K562 (cell line): Measurements from ENCODE around the gene RNF115. TPM values are rescaled to one million over a fixed set of nuclear protein-coding genes. Genes with fewer than 3 reads are reported as not detected.

ENCODE experiments used
- ETV5 ChIP-seq: sonication (generic); formaldehyde crosslinking; IDR thresholded peaks from 2 replicates; pipeline ENCODE4 v1.4.0; 2020; ENCODE audit warnings: low read depth, mild to moderate bottlenecking, missing genetic modification reagents
- HMGN3 ChIP-seq: IDR thresholded peaks from 2 replicates; pipeline ENCODE4 v1.6.1; 2011; ENCODE audit warnings: borderline replicate concordance, low read depth, mild to moderate bottlenecking, mixed read lengths, low read length; ENCODE audit not compliant: insufficient read length; ENCODE audit errors: extremely low read depth
- NFRKB ChIP-seq: fragments of 450-650 bp; IDR thresholded peaks from 2 replicates; pipeline ENCODE4 v1.6.1; 2016; ENCODE audit warnings: low read depth
- TAF1 ChIP-seq: IDR thresholded peaks from 2 replicates; pipeline ENCODE4 v1.6.1; 2011; ENCODE audit warnings: mild to moderate bottlenecking, low read length, moderate library complexity; ENCODE audit not compliant: insufficient read depth, control insufficient read depth, severe bottlenecking; ENCODE audit errors: extremely low read depth
- ZNF639 ChIP-seq, 2 experiments: fragments of 200-800 bp in 1 of 2; sonication (Bioruptor generic) in 1 of 2; sonication (generic) in 1 of 2; formaldehyde crosslinking in 1 of 2; IDR thresholded peaks in 1 of 2; conservative IDR thresholded peaks in 1 of 2; 2 replicates each; pipeline versions ENCODE4 v1.5.0 to v1.6.1; 2016 to 2020; ENCODE audit warnings: missing compliant biosample characterization in 1 of 2, missing genetic modification characterization in 1 of 2, missing genetic modification reagents in 1 of 2
- polyA plus RNA-seq, 8 experiments: library from polyadenylated mRNA; depleted of rRNA in 4 of 8; stranded (reverse) in 5 of 8; unstranded in 3 of 8; fragments of >200 nt; fragmentation: Nextera tagmentation in 2 of 8; fragmentation: Illumina TruSeq in 1 of 8; extraction: Ambion mirVana in 2 of 8; extraction: Trizol in 1 of 8; gene quantifications; 2 replicates each; pipeline versions ENCODE4 v1.2.1 to v1.2.3, GENCODE V29; 2011 to 2014; ENCODE audit warnings: inconsistent platforms in 1 of 8, missing spikeins in 1 of 8
- total RNA-seq, 7 experiments: library from RNA; depleted of rRNA in 6 of 7; stranded (reverse); fragments of >200 nt in 6 of 7; fragmentation: Illumina TruSeq in 2 of 7; extraction: Trizol in 2 of 7; gene quantifications; 2 replicates each; pipeline versions ENCODE4 v1.2.1 to v1.2.3, GENCODE V29; 2011 to 2021; ENCODE audit warnings: low replicate concordance in 1 of 7
- TF ChIP-seq, protein P1 (sequence below): fragments of 450-650 bp; IDR thresholded peaks from 2 replicates; pipeline ENCODE4 v1.6.1; 2016; ENCODE audit warnings: low read depth
- TF ChIP-seq, protein P2 (sequence below): fragments of 250-450 bp; sonication (Bioruptor Pico); IDR thresholded peaks from 2 replicates; pipeline ENCODE4 v1.4.0; 2020; ENCODE audit warnings: borderline replicate concordance

The RNF115 gene
- total and polyA plus RNA-seq, 9 of the 15 experiments (the other 6 are each of a cell fraction or from before 2014, with no cell fraction given) = 1.9 to 14.3 (median 9.5) TPM

GRCh38 chr1:145843031-145843430, 19.1 kb upstream of the RNF115 start (continued):
- TF ChIP-seq, protein P1, sequence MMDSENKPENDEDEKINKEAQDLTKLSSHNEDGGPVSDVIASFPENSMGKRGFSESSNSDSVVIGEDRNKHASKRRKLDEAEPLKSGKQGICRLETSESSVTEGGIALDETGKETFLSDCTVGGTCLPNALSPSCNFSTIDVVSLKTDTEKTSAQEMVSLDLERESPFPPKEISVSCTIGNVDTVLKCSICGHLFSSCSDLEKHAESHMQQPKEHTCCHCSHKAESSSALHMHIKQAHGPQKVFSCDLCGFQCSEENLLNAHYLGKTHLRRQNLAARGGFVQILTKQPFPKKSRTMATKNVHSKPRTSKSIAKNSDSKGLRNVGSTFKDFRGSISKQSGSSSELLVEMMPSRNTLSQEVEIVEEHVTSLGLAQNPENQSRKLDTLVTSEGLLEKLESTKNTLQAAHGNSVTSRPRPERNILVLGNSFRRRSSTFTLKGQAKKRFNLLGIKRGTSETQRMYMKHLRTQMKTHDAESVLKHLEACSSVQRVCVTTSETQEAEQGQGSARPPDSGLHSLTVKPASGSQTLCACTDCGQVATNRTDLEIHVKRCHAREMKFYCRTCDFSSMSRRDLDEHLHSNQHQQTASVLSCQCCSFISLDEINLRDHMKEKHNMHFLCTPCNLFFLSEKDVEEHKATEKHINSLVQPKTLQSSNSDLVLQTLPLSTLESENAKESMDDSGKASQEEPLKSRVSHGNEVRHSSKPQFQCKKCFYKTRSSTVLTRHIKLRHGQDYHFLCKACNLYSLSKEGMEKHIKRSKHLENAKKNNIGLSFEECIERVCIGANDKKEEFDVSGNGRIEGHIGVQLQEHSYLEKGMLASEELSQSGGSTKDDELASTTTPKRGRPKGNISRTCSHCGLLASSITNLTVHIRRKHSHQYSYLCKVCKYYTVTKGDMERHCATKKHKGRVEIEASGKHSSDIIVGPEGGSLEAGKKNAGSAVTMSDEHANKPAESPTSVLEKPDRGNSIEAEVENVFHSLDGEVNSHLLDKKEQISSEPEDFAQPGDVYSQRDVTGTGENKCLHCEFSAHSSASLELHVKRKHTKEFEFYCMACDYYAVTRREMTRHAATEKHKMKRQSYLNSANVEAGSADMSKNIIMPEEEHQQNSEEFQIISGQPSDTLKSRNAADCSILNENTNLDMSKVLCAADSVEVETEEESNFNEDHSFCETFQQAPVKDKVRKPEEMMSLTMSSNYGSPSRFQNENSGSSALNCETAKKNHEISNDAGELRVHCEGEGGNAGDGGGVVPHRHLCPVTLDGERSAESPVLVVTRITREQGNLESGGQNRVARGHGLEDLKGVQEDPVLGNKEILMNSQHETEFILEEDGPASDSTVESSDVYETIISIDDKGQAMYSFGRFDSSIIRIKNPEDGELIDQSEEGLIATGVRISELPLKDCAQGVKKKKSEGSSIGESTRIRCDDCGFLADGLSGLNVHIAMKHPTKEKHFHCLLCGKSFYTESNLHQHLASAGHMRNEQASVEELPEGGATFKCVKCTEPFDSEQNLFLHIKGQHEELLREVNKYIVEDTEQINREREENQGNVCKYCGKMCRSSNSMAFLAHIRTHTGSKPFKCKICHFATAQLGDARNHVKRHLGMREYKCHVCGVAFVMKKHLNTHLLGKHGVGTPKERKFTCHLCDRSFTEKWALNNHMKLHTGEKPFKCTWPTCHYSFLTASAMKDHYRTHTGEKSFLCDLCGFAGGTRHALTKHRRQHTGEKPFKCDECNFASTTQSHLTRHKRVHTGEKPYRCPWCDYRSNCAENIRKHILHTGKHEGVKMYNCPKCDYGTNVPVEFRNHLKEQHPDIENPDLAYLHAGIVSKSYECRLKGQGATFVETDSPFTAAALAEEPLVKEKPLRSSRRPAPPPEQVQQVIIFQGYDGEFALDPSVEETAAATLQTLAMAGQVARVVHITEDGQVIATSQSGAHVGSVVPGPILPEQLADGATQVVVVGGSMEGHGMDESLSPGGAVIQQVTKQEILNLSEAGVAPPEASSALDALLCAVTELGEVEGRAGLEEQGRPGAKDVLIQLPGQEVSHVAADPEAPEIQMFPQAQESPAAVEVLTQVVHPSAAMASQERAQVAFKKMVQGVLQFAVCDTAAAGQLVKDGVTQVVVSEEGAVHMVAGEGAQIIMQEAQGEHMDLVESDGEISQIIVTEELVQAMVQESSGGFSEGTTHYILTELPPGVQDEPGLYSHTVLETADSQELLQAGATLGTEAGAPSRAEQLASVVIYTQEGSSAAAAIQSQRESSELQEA = no peak
- TF ChIP-seq, protein P2, sequence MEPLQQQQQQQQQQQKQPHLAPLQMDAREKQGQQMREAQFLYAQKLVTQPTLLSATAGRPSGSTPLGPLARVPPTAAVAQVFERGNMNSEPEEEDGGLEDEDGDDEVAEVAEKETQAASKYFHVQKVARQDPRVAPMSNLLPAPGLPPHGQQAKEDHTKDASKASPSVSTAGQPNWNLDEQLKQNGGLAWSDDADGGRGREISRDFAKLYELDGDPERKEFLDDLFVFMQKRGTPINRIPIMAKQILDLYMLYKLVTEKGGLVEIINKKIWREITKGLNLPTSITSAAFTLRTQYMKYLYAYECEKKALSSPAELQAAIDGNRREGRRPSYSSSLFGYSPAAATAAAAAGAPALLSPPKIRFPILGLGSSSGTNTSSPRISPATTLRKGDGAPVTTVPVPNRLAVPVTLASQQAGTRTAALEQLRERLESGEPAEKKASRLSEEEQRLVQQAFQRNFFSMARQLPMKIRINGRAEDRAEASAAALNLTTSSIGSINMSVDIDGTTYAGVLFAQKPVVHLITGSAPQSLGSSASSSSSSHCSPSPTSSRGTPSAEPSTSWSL (CRISPR knock-in tag) = no peak
- no peak for TF ChIP-seq ZNF639 (CRISPR knock-in tag; conservative IDR thresholded peaks at IDR 0.05 in 1 of 2, IDR thresholded peaks at IDR 0.05 in 1 of 2)
- TF ChIP-seq NFRKB = no peak
- TF ChIP-seq HMGN3 = no peak
- no peak for TF ChIP-seq ETV5 (CRISPR knock-in tag)
- no peak for TF ChIP-seq TAF1
